Thyroid gland (tissue), 4 donors: ENCODE results near the gene WDR49.

Experiments used
- CTCF ChIP-seq, 6 experiments: fragments of 200-600 bp in 3 of 6; fragments of 450-650 bp in 3 of 6; sonication (generic) in 3 of 6; IDR thresholded peaks; one replicate each; pipeline ENCODE4 v1.5.1; 2016 to 2019; ENCODE audit warnings: antibody characterized with exemption in 6 of 6, mild to moderate bottlenecking in 2 of 6, inconsistent platforms in 1 of 6, moderate library complexity in 1 of 6
- POLR2A ChIP-seq, 2 donors: fragments of 450-650 bp; IDR thresholded peaks; one replicate each; pipeline ENCODE4 v1.6.1; 2017; ENCODE audit warnings: antibody characterized with exemption in 2 of 2, mild to moderate bottlenecking in 2 of 2, moderate library complexity in 1 of 2

- no peak for TF ChIP-seq POLR2A (IDR thresholded peaks at IDR 0.05)
- no peak for TF ChIP-seq CTCF (IDR thresholded peaks at IDR 0.05)
Observed at GRCh38 chr3:167502401-167502800, 151.3 kb downstream of the WDR49 start.
